ENCODE results near the gene DNAL4.

DNAL4 gene

GRCh38 chr22:38760477-38761201 lies 33.3 kb downstream of the DNAL4 start:
- DNase-seq (ENCODE audit: low read depth in 2 of 3, low spot score in 2 of 3), result no peak

GRCh38 chr22:38759005-38759404 lies 34.9 kb downstream of the DNAL4 start:
- no peak for DNase-seq (ENCODE audit: low read depth in 2 of 3, low spot score in 2 of 3)

GRCh38 chr22:38758276-38758945 lies 35.5 kb downstream of the DNAL4 start:
- DNase-seq (ENCODE audit: low read depth in 2 of 3, low spot score in 2 of 3), result peak in 2 of 3 experiments; percentile 44 to 55

GRCh38 chr22:38757464-38757757 lies 36.5 kb downstream of the DNAL4 start:
- DNase-seq (ENCODE audit: low read depth in 2 of 3, low spot score in 2 of 3), result no peak

GRCh38 chr22:38756711-38757463 lies 37.1 kb downstream of the DNAL4 start:
- DNase-seq (ENCODE audit: low read depth in 2 of 3, low spot score in 2 of 3), result no peak

- peak; percentile 76 to 92 (median 88) for DNase-seq (ENCODE audit: low read depth in 2 of 3, low spot score in 2 of 3)
These were observed 37.9 kb downstream of the DNAL4 start, which contains the start of gene SUN2 for GRCh38 chr22:38755911-38756532. TSS of gene SUN2 (minus strand) at chr22:38755998. CDS start at chr22:38752628, 3,370 bp downstream.

- peak in 1 of 3 experiments; percentile 50 for DNase-seq (ENCODE audit: low read depth in 2 of 3, low spot score in 2 of 3)
These were observed 38.6 kb downstream of the DNAL4 start for GRCh38 chr22:38755155-38755910.

GRCh38 chr22:38754751-38755154 lies 39.2 kb downstream of the DNAL4 start:
- DNase-seq (ENCODE audit: low read depth in 2 of 3, low spot score in 2 of 3), result no peak

- no peak for DNase-seq (ENCODE audit: low read depth in 2 of 3, low spot score in 2 of 3)
These were observed 39.8 kb downstream of the DNAL4 start for GRCh38 chr22:38753948-38754750.

GRCh38 chr22:38751422-38752346 lies 42.3 kb downstream of the DNAL4 start:
- DNase-seq (ENCODE audit: low read depth in 2 of 3, low spot score in 2 of 3), result peak in 1 of 3 experiments; percentile 57

- no peak for DNase-seq (ENCODE audit: low read depth in 2 of 3, low spot score in 2 of 3)
These were observed 42.9 kb downstream of the DNAL4 start for GRCh38 chr22:38751066-38751421.

GRCh38 chr22:38750638-38751037 lies 43.3 kb downstream of the DNAL4 start:
- no peak for DNase-seq (ENCODE audit: low read depth in 2 of 3, low spot score in 2 of 3)

- DNase-seq (ENCODE audit: low read depth in 2 of 3, low spot score in 2 of 3), result no peak
These were observed 43.8 kb downstream of the DNAL4 start for GRCh38 chr22:38750104-38750503.

GRCh38 chr22:38748487-38749136 lies 45.3 kb downstream of the DNAL4 start:
- no peak for DNase-seq (ENCODE audit: low read depth in 2 of 3, low spot score in 2 of 3)

GRCh38 chr22:38745676-38746460 lies 48.1 kb downstream of the DNAL4 start:
- DNase-seq (ENCODE audit: low read depth in 2 of 3, low spot score in 2 of 3), result no peak

GRCh38 chr22:38744981-38745380 lies 49.0 kb downstream of the DNAL4 start:
- no peak for DNase-seq (ENCODE audit: low read depth in 2 of 3, low spot score in 2 of 3)

- no peak for DNase-seq (ENCODE audit: low read depth in 2 of 3, low spot score in 2 of 3)
These were observed 51.6 kb downstream of the DNAL4 start for GRCh38 chr22:38742176-38742942.

Data from activated CD8-positive, alpha-beta memory T cell treated with anti-CD3 and anti-CD28 coated beads for 48 hours (primary cell).